ENCODE results near the gene DYNLT2B. TPM values are rescaled to one million over a fixed set of nuclear protein-coding genes. Genes with fewer than 3 reads are reported as not detected.
"Not testable (repeated sequence)": the region's sequence is repeated elsewhere in the genome, so short reads cannot be mapped to it uniquely, and the experiment has no call there.

The DYNLT2B gene
- total RNA-seq, 1 experiment from 2014 or later, result 15.4 TPM

DNA sequence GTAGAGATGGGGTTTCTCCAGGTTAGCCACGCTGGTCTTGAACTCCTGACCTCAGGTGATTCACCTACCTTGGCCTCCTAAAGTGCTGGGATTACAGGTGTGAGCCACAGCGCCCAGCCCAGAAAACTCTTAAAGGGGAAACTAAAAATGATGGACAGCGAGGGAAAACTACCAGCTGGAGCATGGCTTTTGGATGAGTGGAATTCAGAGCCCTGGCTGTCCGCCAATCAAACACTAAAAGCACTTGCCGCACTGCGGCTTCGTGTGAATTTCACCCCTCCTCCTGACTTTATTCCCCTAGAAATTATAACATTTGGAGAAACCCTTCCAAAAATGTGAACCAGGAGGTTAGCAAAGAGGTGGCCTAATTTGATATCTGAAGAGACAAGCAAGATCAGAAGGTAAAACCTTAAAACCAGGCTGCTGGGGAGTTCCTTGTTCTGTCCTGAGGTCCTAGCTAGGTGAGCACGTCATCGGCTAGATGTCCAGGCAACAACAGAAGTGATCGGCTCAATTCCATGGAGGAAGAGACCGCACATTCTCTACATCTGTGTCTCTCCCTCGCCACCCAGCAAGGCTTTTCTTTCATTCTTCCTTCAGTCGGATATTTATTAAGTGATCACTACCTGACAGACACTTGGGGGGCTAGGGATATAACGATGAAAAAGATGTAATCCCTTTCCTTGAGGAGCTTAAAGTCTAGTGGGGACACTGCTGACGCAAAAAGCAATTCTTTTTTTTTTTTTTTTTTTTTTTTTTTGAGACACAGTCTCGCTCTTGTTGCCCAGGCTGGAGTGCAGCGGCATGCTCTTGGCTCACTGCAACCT lies 18.5 kb upstream of the DYNLT2B start:
- DNase-seq, result no peak
- Histone ChIP-seq H3K9me3 (no peaks in the 10 kb centered on the region), H3K27me3 (no peaks in the 10 kb centered on the region), H3K4me3 (no peak overlapping the region), H3K36me3 (no peaks in the 10 kb centered on the region)

DNA sequence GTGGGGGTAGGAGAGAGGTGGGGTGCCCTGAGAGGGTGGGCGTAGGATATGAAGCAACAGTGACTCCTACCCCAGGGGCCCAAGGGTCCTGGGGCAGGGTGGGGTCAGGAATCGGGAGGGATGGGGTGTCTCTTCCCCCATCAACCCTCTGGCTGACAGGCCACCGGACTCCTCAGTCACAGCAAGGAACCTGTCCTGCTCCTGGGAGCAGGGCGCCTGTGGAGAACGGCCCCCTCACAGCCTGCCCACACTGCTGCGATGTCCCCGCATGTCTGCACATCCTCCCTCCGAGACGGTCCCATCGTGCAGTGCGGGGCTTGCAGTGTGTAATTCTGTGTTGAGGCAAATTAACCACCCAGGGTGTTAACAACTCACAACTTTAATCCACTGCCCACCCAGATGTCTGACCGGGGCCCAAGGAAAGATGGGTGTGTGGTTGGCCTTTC lies 17.5 kb upstream of the DYNLT2B start:
- Histone ChIP-seq H3K27me3 (no peaks in the 10 kb centered on the region), H3K36me3 (no peaks in the 10 kb centered on the region), H3K4me3 (no peak overlapping the region), H3K9me3 (no peaks in the 10 kb centered on the region)
- DNase-seq, result no peak

DNA sequence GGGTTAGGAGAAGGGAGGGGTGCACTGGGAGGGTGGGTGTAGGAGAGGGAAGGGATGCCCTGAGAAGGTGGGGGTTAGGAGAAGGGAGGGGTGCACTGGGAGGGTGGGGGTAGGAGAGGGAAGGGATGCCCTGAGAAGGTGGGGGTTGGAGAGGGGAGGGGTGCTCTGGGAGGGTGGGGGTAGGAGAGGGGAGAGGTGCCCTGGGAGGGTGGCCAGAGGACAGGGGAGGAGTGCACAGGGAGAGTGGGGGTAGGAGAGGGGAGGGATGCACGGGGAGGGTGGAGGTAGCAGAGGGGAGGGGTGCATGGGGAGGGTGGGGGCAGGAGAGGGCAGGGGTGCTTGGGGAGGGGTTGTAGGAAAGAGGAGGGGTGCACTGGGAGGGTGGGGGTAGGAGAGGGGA lies 16.9 kb upstream of the DYNLT2B start:
- Histone ChIP-seq H3K4me3 (no peak overlapping the region), H3K27me3 (peaks cover 2% of the 10 kb centered on the region; the same call in 1 of the 2 replicates), H3K36me3 (no peaks in the 10 kb centered on the region), H3K9me3 (no peaks in the 10 kb centered on the region)
- DNase-seq, result no peak

DNA sequence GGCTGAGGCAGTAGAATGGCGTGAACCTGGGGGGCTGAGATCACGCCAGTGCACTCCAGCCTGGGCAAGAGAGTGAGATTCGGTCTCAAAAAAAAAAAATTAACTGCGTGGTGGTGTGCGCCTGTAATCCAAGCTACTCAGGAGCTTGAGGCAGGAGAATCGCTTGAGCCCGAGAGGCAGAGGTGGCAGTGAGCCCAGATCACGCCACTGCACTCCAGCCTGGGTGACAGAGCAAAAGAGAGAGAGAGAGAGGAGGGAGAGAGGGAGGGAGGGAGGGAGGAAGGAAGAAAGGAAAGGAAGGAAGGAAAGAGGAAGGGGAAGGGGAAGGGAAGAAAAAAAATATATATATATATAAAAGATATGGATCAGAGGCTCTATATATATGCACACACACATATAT lies 14.1 kb upstream of the DYNLT2B start:
- Histone ChIP-seq H3K4me3 (no peak overlapping the region), H3K27me3 (peaks cover 2% of the 10 kb centered on the region; the same call in 1 of the 2 replicates), H3K9me3 (no peaks in the 10 kb centered on the region), H3K36me3 (no peaks in the 10 kb centered on the region)
- no peak for DNase-seq

DNA sequence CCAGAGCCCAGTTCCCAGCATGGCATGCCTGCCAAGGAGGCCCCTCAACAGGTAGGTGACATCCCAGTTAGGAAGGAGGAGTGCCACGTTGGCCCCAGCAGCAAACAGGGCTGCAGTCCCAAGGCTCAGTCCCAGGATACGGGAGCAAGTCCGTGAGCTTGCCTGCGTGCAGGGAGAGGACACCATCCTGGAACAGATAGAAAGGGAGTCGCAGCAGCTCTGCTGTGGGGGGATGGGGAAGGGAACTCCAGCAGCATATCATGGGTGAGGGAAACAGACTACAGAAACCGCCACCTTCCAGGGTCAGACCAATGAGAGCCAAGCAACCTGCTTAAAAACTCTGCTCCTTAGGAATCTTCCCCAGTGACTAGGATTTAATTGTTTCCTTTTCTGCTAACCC lies 9.4 kb upstream of the DYNLT2B start:
- Histone ChIP-seq H3K4me3 (no peak overlapping the region), H3K9me3 (no peaks in the 10 kb centered on the region), H3K27me3 (peaks cover 2% of the 10 kb centered on the region; the same call in 1 of the 2 replicates), H3K36me3 (no peaks in the 10 kb centered on the region)
- no peak for DNase-seq

DNA sequence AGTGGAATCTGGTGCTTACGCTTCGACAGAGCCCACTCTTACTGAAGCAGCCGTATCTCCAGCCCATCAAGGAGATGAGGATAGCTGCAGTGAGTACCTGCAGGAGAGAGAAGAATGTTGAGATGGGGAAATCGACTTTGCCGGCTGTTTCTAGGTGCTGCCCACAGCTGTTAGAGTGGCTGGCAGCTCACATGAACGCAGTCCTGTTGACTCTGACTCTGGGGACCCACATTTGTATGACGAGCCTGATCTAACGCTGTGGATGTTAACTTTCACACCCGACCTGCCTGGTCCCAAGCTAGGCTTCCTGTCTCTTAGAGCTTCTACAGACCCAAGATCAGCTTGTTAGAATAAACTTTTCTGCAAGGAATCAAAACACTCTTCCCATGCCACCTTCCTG lies 8.9 kb upstream of the DYNLT2B start:
- Histone ChIP-seq H3K4me3 (no peak overlapping the region), H3K36me3 (no peaks in the 10 kb centered on the region), H3K9me3 (no peaks in the 10 kb centered on the region), H3K27me3 (peaks cover 2% of the 10 kb centered on the region; the same call in 1 of the 2 replicates)
- DNase-seq, result no peak

DNA sequence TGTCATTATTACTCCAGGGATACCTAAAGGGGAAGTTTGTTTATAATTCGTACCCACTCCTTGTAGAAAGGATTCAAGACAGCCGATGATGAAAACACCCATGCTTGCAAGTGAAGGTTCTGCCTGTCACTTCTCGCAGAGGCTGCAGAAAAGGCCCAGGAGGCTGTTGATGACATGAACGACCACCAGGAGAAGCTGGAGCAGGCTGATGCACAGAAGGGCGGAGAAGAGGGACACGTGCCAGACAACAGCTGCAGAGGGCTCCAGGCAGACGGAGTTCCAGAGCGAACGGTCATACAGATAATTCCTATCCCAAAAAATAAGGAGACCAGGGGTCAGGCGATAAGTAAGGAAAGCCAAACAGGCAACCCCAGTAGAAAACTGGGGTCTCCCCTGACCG lies 5.7 kb upstream of the DYNLT2B start:
- Histone ChIP-seq H3K36me3 (no peaks in the 10 kb centered on the region), H3K4me3 (no peak overlapping the region)
- DNase-seq, result peak; percentile 41

DNA sequence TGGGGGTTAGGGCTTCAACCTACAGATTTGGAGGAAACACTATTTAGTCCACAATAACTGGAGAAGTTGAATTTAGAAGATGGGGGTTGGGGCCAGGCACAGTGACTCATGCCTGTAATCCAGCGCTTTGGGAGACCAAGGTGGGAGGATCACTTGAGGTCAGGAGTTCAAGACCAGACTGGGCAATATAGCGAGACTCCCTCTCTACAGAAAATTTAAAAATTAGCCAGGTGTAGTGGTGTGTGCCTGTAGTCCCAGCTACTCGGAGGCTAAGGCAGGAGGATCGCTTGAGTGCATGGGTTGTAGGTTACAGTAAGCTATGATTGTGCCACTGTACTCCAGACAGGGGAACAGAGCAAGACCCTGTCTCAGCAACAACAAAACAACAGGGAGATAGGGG lies 5.0 kb upstream of the DYNLT2B start:
- H3K9me3 ChIP-seq, result no peaks in the 10 kb centered on the region
- H3K36me3 ChIP-seq, result no peaks in the 10 kb centered on the region
- no peaks in the 10 kb centered on the region for H3K27me3 ChIP-seq
- no peak for DNase-seq
- H3K4me3 ChIP-seq, result no peak overlapping the region

More for the DNA sequence above, 5.7 kb upstream of the DYNLT2B start:
- Histone ChIP-seq H3K27me3 (no peaks in the 10 kb centered on the region), H3K9me3 (no peaks in the 10 kb centered on the region)

DNA sequence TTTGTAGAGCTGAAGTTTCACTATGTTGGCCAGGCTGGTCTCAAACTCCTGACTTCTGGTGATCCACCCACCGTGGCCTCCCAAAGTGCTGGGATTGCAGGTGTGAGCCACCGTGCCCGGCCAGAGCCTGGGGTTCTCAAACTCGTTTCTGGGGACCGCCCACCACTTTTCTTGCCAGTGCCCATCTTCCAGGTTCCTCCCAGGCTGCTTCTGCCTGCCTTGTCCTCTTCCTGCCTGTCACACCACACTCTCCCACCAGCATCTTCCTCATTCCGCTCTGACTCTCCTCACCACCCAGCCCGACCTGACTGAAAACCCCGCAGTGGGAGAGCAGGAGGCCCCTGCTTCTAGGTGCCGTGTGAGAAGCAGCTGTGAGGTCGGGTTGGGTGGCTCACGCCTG lies 3.1 kb upstream of the DYNLT2B start:
- H3K9me3 ChIP-seq, result no peaks in the 10 kb centered on the region
- H3K4me3 ChIP-seq, result no peak overlapping the region
- no peak for DNase-seq
- no peaks in the 10 kb centered on the region for H3K27me3 ChIP-seq
- H3K36me3 ChIP-seq, result peaks cover 4% of the 10 kb centered on the region; the same call in 1 of the 2 replicates

DNA sequence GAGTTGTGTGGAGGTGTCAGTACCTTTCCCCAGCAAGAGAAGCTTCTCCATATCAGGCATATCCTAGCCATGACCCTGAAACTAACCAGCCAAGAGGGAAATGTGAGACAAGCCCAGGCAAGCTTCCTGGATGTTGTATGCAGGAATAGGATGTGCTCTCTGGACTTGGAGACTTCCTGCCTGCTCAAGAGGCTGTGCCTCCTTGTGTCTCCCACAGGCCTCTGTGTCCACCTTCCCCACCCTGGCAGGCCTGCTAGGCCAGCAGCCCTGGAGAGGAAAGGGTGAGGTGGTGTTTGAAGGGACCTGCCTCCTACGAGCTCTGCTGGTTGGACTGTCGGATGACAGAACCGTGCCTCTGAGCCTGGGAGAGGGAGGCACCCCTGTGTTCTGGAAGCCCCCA lies 2.1 kb upstream of the DYNLT2B start:
- Histone ChIP-seq H3K9me3 (no peaks in the 10 kb centered on the region), H3K27me3 (no peaks in the 10 kb centered on the region), H3K36me3 (peaks cover 11% of the 10 kb centered on the region), H3K4me3 (no peak overlapping the region)
- no peak for DNase-seq

DNA sequence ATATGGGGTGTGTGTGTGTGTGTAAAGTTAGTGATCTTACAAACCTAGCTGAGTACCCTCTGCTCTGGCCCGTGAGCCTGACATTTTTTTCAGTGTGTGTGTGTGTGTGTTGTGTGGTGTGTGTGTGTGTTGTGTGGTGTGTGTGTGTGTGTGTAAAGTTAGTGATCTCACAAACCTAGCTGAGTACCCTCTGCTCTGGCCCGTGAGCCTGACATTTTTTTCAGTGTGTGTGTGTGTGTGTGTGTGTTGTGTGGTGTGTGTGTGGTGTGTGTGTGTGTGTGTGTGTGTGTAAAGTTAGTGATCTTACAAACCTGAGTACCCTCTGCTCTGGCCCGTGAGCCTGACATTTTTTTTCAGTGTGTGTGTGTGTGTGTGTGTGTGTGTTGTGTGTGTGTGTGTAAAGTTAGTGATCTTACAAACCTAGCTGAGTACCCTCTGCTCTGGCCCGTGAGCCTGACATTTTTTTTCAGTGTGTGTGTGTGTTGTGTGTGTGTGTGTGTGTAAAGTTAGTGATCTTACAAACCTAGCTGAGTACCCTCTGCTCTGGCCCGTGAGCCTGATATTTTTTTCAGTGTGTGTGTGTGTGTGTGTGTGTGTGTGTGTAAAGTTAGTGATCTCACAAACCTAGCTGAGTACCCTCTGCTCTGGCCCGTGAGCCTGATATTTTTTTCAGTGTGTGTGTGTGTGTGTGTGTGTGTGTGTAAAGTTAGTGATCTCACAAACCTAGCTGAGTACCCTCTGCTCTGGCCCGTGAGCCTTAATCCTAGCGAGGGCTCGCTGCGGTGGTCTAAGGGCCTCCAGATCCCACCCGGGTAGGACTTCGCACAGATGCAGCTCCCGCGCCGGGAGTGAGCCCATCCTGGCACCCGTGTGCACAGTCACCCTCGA lies 997 bp downstream of the DYNLT2B start:
- not testable (repeated sequence) for H3K27me3 ChIP-seq, H3K9me3 ChIP-seq, DNase-seq
- Histone ChIP-seq H3K36me3 (peaks cover 11% of the 10 kb centered on the region), H3K4me3 (peak overlapping the region; percentile 77)

DNA sequence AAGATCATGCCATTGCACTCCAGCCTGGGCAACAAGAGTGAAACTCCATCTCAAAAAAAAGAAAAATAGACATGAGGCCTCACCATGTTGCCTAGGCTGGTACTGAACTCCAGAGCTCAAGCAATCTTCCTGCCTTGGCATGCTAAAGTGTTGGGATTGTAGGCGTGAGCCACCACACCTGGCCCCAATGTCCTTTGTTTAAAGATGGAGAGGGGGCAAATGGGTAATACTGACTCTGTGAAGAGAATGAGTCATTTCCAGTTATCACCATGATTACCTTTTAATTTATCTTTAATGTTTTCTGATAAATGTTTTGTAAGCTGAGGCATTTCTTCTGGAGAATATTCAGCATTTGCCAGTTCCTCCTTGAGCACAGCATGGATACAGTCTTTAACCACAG lies 2.2 kb downstream of the DYNLT2B start:
- Histone ChIP-seq H3K27me3 (no peaks in the 10 kb centered on the region), H3K4me3 (no peak overlapping the region), H3K36me3 (peaks cover 11% of the 10 kb centered on the region), H3K9me3 (no peaks in the 10 kb centered on the region)
- no peak for DNase-seq

DNA sequence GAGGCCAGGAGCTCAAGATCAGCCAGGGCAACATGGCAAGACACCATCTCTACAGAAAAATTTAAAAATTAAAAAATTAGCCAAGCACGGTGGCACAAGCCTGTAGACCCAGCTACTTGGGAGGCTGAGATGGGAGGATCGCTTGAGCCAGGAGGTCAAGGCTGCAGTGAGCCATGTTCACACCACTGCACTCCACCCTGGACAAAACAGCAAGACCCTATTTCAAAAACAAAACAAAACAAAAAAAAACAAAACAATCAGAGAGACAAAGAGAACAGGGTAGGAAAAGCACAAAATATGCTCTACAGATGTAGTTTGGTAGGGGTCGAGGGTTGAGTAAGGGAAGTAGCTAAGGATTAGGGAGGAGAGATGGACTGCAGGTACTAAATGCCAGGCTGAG lies 3.4 kb downstream of the DYNLT2B start:
- no peaks in the 10 kb centered on the region; the same call in 1 of the 2 replicates for H3K27me3 ChIP-seq
- peaks cover 11% of the 10 kb centered on the region for H3K36me3 ChIP-seq
- no peaks in the 10 kb centered on the region for H3K9me3 ChIP-seq
- no peak overlapping the region for H3K4me3 ChIP-seq
- DNase-seq, result no peak

DNA sequence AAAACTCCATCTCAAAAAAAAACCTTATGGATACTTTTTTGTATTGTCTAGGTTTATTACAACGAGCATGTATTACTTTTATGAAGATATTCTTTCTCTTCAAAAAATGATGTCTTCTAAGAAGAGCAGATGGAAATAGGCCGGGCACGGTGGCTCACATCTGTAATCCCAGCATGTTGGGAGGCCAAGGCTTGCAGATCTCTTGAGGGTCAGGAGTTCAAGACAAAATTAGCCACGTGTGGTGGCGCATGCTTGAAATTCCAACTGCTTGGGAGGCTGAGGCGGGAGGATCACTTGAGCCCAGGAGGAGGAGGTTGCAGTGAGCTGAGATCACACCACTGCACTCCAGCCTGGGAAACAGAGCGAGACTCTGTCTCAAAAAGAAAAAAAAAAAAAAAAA lies 4.0 kb downstream of the DYNLT2B start:
- H3K36me3 ChIP-seq, result peaks cover 11% of the 10 kb centered on the region
- not testable (repeated sequence) for DNase-seq

DNA sequence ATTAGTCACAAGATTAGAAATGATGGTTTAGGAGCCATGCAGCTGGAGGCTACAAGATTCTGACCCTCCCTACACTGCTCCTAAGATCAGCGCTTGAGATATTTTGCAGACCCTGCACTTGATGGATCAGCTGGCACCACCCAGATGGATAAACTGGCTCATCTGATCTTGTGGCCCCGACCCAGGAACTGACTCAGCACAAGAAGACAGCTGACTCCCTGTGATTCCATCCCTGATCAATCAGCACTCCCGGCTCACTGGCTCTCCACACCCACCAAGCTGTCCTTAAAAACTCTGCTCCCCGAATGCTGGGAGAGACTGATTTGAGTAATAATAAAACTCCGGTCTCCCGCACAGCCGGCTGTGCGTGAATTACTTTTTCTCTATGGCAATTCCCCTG lies 15.1 kb downstream of the DYNLT2B start:
- H3K4me3 ChIP-seq, H3K27me3 ChIP-seq, H3K9me3 ChIP-seq, DNase-seq: not testable (repeated sequence)
- H3K36me3 ChIP-seq, result peaks cover 13% of the 10 kb centered on the region; the same call in 1 of the 2 replicates

More for the DNA sequence above, 4.0 kb downstream of the DYNLT2B start:
- H3K4me3 ChIP-seq, H3K27me3 ChIP-seq, H3K9me3 ChIP-seq: not testable (repeated sequence)

DNA sequence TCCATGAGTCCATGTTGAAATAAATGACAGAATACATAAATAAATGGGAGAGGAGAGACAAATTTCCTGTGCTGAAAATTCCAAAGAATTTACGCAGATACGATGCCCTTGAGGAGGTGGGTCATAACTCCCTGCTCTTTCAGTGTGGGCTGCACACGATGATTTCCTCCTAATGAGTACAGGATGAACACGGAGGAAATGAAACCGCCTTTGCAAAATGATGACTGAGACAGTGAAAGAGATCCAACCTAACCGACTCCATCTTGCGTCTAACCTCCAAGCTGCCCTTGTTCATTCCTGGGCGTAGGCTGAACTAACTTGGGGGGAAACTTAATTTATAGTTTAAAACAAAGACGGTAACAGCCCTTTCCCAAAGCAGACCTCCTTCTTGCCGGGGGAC lies 15.5 kb downstream of the DYNLT2B start:
- H3K27me3 ChIP-seq, H3K4me3 ChIP-seq, DNase-seq, H3K9me3 ChIP-seq: not testable (repeated sequence)
- peaks cover 13% of the 10 kb centered on the region; the same call in 1 of the 2 replicates for H3K36me3 ChIP-seq

DNA sequence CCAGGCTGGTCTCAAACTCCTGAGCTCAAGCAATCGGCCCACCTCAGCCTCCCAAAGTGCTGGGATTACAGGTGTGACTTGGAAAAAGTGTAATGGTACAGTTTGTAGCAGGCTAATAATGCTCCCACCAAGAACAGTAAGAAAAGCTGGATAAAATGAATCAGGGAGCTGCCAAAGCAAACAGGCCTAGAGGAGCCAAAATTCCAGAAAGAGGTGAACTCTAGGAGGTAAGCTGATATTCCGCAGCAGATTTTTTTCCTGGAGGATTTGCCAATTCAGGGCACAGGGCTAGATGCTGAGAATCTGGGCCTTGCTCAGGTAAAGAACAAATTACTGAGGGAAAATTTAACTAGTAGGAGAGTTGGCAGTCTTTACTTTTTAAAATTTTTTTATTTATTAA lies 19.5 kb downstream of the DYNLT2B start:
- Histone ChIP-seq H3K36me3 (peaks cover 5% of the 10 kb centered on the region; the same call in 1 of the 2 replicates), H3K9me3 (no peaks in the 10 kb centered on the region), H3K4me3 (no peak overlapping the region), H3K27me3 (no peaks in the 10 kb centered on the region)
- DNase-seq, result no peak
